GM18520 (cell line): ENCODE results near the gene HOTAIR.

Source experiments
- ATAC-seq: cut with Tn5 transposase; IDR thresholded peaks from one replicate; pipeline ENCODE4 v1.9.1; 2021; ENCODE audit not compliant: unreplicated experiment

The HOTAIR gene

GRCh38 chr12:53949631-53950436 lies 24.9 kb downstream of the HOTAIR start:
- ATAC-seq, result no peak

DNA sequence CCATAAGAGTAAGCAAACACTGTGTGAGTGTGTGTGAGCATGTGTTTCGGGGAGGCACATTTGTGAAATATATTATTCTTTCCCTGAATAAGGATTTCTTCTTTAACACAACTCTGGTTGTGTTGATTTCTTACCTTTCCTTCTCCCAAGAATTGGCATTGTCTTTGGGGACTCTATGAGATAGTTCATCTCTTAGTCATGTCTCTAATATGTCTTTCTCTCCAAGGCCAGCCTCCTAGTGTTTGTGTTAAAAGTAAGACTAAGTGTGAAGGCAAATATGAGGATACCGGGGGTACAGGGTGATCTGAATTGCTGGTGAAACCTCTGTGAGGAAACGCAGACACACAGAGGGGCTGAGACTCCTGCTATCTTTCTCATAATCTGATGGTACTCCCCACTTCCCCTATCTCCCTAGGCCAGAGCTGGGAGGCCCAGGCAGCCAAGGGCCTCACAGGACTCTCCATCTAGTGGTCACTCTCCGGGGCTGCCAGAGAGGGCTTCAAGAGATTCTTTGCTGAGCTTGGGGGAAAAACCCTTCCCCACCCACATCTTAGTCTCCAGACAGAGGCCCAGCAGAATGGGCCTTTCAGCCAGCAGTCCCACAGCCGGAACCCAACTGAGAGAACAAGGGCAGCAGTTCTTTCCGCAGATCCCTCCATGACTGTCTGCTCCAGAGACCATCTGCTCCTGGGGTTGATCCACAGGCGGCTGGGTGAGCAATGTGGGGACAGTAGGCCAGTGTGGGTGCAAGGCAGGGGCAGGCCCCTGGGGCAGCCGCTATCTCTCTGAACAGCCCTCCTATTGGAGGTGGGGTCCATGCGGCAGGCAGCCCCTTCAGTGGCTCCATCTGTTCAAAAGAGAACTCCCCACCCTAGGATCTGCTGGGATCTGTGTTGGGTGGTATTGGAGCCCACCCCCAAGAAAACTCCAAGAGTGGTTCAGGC lies 25.8 kb downstream of the HOTAIR start:
- ATAC-seq, result no peak

DNA sequence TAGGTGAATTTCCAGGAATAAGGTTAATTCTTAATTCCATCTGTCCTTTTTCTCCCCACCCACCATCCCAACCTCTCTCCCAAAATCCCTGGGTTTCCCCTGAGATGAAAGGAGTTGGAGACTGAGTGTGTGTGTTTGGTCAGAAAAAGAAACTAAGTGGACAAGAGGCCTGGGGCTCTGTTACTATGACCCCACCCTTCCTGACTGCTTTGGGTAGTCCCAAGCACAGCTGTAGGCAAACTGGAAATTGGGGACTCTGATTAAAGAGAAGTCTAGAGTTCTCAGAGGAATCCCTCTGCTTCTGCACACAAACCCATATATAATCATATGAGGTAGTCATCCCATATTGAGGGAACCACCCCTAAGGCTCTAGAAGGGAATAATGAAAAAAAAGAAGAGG lies 27.0 kb downstream of the HOTAIR start:
- ATAC-seq, result no peak

DNA sequence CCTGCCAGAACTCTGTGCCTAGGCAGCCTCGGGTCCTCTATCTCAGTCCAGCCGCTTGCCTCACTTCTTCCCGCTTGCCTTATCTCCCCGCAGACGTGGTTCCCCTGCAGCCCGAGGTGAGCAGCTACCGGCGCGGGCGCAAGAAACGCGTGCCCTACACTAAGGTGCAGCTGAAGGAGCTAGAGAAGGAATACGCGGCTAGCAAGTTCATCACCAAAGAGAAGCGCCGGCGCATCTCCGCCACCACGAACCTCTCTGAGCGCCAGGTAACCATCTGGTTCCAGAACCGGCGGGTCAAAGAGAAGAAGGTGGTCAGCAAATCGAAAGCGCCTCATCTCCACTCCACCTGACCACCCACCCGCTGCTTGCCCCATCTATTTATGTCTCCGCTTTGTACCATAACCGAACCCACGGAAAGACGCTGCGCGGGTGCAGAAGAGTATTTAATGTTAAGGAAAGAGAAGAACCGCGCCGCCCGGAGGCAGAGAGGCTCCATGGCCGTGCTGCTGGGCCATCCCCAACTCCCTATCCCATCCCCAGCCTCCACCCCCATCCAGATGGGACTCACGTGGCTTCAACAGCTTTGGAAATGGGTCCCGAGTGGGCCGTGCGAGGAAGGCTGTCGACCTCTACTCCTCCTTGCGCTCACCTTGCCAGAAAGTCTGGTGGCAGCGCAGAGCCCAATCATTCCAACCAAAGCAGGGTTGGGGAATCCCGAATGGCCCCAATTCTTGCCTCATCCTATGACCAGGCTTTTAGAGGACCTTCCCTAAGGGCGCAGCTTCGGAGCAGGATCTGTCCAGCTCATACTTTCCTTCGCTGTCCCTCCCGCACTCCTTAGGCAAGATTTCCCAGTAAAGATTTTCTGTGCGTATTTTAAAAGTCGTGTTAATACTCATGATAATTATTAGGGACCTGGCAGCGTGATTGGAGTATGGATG lies 29.6 kb downstream of the HOTAIR start:
- no peak for ATAC-seq

DNA sequence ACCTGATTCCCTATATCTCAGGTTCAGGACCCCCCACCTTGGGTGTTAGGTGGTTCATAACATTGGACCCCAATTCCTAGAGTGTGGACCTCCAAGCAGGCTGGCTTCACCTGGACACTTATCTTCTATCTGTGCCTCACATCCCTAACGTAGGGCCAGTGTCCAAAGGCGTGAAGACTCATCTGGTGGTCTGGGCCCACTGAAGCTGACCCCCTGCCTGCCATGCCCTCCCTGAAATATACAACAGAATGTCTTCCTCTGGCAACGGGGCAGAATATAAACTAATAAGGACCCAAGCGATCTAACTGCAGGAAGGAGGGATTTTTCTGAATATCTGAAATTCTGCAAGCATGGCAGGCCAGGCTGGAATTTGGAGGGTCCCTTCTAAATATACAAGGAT lies 30.5 kb downstream of the HOTAIR start:
- ATAC-seq, result no peak

- no peak for ATAC-seq
These were observed 32.2 kb downstream of the HOTAIR start for GRCh38 chr12:53942467-53942997.

GRCh38 chr12:53941750-53942149 lies 33.0 kb downstream of the HOTAIR start:
- no peak for ATAC-seq

GRCh38 chr12:53941187-53941586 lies 33.6 kb downstream of the HOTAIR start:
- no peak for ATAC-seq

GRCh38 chr12:53940443-53941014 lies 34.2 kb downstream of the HOTAIR start:
- ATAC-seq, result no peak

GRCh38 chr12:53939141-53940108 lies 35.3 kb downstream of the HOTAIR start:
- no peak for ATAC-seq

- ATAC-seq, result no peak
These were observed 36.2 kb downstream of the HOTAIR start, which contains the start of gene HOXC13 for GRCh38 chr12:53938326-53939140. Gene HOXC13 (plus strand): TSS chr12:53938831. CDS start chr12:53938907, 76 bp downstream.

DNA sequence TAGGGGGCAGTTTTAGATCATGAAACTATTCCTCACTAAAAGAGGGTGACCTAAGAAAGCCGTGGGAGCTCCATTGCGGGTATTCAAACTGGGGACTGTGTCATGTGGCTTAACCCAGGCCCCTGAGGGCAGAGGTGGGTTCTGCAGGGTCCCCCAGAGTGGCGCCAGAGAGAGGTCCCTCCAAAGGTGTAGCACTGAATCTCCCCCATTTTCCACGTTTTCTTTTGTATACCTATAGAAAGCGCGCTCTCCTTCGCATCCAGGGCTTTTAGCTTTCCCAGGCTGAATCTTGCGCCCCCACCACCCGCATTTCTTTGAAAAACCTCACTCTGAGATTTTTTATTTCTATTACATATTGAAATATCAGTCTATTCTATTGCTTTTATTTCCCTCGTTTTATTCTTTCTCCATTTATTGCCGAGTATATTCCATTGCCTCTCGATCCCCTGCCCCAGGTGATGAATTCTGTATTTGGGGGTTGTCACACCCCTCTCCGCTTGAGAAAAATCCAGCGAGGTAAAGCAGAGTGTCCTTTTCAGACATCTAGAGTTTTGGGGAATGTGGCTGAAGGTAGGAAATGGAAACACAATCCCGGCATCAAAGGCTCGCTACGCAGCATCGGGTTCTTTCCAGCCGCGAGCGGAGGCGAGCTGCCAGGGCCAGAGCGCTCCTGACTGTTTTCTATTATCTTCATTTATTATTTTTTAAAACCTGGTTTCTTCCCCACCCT lies 37.0 kb downstream of the HOTAIR start:
- no peak for ATAC-seq

- ATAC-seq, result no peak
These were observed 37.7 kb downstream of the HOTAIR start for GRCh38 chr12:53937099-53937498.

- ATAC-seq, result no peak
These were observed 39.1 kb downstream of the HOTAIR start for GRCh38 chr12:53935383-53936341.

DNA sequence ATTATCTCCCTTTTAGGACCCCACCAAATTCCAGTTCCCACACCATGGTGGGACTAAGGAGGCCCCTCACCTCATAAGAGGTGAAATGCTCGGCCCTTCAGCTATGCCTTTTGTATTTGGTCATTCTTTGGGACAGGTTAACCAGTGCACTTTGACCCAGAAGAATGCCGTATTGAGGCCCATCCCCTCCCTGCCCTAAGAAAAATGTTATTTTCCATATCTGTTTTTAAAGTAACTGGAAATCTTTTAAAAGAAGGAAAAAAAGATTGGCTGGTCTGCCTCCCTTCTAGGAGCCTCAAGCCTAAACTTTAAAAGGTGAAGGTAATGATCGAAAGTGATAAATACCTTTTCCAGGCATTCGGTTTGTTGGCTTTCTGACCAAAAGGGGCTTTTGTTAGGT lies 41.8 kb downstream of the HOTAIR start:
- no peak for ATAC-seq

DNA sequence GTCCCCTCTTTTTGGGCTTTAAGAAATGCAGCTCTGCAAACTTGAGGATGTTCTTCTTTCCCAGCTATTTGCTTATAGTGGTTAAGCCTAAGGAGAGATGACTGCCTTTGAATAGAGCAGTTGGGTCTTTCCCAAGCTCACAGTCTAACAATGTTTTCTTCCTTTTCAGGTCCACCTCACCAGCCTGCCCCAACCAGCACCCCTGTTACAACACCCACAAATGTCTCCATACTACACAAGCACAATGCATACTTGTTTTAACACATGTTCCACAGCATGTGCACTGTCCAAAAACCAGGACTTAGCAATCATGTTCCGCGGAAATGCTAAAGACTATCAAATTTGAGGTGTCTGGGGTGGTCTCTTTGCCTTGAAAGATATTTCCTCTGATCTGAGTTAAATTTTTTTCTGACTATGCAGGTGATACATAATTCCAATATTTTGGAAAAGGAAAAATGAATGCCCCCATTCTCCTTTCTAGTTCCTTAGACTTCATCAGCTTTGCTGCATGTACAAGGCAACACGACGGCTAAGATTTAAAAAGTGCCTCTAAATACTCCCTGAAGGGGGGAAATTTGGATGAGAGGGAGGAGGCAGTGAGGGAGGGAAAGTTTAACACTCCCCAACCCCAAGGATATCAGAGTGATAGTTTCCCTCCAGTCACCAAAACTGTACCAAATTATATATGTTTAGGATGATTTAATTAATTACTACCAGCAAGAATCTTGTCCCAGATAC lies 42.7 kb downstream of the HOTAIR start:
- no peak for ATAC-seq
